ENCODE measurements around the gene NMNAT2. TPM values are rescaled to one million over a fixed set of nuclear protein-coding genes. Genes with fewer than 3 reads are reported as not detected.

The NMNAT2 gene
- total and polyA plus RNA-seq, 2 experiments from 2014 or later = 3.6 to 10.0 TPM

DNA sequence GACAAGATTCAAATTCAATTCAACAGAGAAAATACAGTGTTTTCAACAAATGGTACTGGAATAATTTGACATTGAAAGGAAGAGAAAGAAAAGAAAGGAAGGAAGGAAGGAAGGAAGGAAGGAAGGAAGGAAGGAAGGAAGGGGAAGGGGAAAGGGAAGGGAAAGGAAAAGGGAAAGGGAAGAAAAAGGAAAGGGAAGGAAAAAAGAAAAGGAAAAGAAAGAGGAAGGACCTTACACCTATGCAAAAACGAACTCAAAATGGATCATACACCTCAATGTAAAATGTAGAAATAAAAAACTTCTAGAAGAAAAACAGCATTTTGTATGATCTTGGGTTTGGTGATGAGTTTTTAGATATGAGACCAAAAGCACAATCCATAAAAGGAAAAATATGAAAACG is 19.9 kb upstream of the NMNAT2 start:
- H3K27me3 ChIP-seq (ENCODE audit: insufficient read depth) = no peaks in the 10 kb centered on the region
- H3K27ac Mint-ChIP-seq = no peak overlapping the region
- peaks cover 11% of the 10 kb centered on the region for H3K4me1 ChIP-seq (ENCODE audit: insufficient read depth)
- TF ChIP-seq STAT1 (IDR thresholded peaks at IDR 0.05; ENCODE audit: unreplicated experiment) (no peak), CREB1 (CRISPR knock-in tag; IDR thresholded peaks at IDR 0.05; ENCODE audit: low read depth) (no peak), POLR2AphosphoS5 (IDR thresholded peaks at IDR 0.05; ENCODE audit: low read depth) (no peak), ETS1 (IDR thresholded peaks at IDR 0.05) (no peak), ZNF331 (CRISPR knock-in tag; IDR thresholded peaks at IDR 0.05; ENCODE audit: low read depth) (no peak), EZH2phosphoT487 (IDR thresholded peaks at IDR 0.05; ENCODE audit: unreplicated experiment) (no peak)
- TF ChIP-seq, protein P1, sequence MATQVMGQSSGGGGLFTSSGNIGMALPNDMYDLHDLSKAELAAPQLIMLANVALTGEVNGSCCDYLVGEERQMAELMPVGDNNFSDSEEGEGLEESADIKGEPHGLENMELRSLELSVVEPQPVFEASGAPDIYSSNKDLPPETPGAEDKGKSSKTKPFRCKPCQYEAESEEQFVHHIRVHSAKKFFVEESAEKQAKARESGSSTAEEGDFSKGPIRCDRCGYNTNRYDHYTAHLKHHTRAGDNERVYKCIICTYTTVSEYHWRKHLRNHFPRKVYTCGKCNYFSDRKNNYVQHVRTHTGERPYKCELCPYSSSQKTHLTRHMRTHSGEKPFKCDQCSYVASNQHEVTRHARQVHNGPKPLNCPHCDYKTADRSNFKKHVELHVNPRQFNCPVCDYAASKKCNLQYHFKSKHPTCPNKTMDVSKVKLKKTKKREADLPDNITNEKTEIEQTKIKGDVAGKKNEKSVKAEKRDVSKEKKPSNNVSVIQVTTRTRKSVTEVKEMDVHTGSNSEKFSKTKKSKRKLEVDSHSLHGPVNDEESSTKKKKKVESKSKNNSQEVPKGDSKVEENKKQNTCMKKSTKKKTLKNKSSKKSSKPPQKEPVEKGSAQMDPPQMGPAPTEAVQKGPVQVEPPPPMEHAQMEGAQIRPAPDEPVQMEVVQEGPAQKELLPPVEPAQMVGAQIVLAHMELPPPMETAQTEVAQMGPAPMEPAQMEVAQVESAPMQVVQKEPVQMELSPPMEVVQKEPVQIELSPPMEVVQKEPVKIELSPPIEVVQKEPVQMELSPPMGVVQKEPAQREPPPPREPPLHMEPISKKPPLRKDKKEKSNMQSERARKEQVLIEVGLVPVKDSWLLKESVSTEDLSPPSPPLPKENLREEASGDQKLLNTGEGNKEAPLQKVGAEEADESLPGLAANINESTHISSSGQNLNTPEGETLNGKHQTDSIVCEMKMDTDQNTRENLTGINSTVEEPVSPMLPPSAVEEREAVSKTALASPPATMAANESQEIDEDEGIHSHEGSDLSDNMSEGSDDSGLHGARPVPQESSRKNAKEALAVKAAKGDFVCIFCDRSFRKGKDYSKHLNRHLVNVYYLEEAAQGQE (IDR thresholded peaks at IDR 0.05; ENCODE audit: unreplicated experiment) = no peak
- TF ChIP-seq, protein P2, sequence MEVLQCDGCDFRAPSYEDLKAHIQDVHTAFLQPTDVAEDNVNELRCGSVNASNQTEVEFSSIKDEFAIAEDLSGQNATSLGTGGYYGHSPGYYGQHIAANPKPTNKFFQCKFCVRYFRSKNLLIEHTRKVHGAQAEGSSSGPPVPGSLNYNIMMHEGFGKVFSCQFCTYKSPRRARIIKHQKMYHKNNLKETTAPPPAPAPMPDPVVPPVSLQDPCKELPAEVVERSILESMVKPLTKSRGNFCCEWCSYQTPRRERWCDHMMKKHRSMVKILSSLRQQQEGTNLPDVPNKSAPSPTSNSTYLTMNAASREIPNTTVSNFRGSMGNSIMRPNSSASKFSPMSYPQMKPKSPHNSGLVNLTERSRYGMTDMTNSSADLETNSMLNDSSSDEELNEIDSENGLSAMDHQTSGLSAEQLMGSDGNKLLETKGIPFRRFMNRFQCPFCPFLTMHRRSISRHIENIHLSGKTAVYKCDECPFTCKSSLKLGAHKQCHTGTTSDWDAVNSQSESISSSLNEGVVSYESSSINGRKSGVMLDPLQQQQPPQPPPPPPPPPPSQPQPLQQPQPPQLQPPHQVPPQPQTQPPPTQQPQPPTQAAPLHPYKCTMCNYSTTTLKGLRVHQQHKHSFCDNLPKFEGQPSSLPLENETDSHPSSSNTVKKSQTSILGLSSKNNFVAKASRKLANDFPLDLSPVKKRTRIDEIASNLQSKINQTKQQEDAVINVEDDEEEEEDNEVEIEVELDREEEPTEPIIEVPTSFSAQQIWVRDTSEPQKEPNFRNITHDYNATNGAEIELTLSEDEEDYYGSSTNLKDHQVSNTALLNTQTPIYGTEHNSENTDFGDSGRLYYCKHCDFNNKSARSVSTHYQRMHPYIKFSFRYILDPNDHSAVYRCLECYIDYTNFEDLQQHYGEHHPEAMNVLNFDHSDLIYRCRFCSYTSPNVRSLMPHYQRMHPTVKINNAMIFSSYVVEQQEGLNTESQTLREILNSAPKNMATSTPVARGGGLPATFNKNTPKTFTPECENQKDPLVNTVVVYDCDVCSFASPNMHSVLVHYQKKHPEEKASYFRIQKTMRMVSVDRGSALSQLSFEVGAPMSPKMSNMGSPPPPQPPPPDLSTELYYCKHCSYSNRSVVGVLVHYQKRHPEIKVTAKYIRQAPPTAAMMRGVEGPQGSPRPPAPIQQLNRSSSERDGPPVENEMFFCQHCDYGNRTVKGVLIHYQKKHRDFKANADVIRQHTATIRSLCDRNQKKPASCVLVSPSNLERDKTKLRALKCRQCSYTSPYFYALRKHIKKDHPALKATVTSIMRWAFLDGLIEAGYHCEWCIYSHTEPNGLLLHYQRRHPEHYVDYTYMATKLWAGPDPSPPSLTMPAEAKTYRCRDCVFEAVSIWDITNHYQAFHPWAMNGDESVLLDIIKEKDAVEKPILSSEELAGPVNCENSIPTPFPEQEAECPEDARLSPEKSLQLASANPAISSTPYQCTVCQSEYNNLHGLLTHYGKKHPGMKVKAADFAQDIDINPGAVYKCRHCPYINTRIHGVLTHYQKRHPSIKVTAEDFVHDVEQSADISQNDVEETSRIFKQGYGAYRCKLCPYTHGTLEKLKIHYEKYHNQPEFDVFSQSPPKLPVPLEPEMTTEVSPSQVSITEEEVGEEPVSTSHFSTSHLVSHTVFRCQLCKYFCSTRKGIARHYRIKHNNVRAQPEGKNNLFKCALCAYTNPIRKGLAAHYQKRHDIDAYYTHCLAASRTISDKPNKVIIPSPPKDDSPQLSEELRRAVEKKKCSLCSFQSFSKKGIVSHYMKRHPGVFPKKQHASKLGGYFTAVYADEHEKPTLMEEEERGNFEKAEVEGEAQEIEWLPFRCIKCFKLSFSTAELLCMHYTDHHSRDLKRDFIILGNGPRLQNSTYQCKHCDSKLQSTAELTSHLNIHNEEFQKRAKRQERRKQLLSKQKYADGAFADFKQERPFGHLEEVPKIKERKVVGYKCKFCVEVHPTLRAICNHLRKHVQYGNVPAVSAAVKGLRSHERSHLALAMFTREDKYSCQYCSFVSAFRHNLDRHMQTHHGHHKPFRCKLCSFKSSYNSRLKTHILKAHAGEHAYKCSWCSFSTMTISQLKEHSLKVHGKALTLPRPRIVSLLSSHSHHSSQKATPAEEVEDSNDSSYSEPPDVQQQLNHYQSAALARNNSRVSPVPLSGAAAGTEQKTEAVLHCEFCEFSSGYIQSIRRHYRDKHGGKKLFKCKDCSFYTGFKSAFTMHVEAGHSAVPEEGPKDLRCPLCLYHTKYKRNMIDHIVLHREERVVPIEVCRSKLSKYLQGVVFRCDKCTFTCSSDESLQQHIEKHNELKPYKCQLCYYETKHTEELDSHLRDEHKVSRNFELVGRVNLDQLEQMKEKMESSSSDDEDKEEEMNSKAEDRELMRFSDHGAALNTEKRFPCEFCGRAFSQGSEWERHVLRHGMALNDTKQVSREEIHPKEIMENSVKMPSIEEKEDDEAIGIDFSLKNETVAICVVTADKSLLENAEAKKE (CRISPR knock-in tag; IDR thresholded peaks at IDR 0.05) = no peak
- TF ChIP-seq, protein P3, sequence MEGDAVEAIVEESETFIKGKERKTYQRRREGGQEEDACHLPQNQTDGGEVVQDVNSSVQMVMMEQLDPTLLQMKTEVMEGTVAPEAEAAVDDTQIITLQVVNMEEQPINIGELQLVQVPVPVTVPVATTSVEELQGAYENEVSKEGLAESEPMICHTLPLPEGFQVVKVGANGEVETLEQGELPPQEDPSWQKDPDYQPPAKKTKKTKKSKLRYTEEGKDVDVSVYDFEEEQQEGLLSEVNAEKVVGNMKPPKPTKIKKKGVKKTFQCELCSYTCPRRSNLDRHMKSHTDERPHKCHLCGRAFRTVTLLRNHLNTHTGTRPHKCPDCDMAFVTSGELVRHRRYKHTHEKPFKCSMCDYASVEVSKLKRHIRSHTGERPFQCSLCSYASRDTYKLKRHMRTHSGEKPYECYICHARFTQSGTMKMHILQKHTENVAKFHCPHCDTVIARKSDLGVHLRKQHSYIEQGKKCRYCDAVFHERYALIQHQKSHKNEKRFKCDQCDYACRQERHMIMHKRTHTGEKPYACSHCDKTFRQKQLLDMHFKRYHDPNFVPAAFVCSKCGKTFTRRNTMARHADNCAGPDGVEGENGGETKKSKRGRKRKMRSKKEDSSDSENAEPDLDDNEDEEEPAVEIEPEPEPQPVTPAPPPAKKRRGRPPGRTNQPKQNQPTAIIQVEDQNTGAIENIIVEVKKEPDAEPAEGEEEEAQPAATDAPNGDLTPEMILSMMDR (conservative IDR thresholded peaks at IDR 0.05; ENCODE audit: low read depth in 2 of 2) = no peak
- DNase-seq (ENCODE audit: low spot score) = no peak
- no peaks in the 10 kb centered on the region for H3K36me3 ChIP-seq (ENCODE audit: insufficient read depth)
- H3K4me1 Mint-ChIP-seq = peaks cover 17% of the 10 kb centered on the region
- no peak overlapping the region for H3K4me3 Mint-ChIP-seq
- H3K27me3 Mint-ChIP-seq (ENCODE audit: insufficient read depth, low read depth, poor library complexity) = no peaks in the 10 kb centered on the region
- H2AFZ ChIP-seq = no peak overlapping the region
- no peak overlapping the region for H3K4me2 ChIP-seq
- no peaks in the 10 kb centered on the region for H3F3A ChIP-seq (replicated peaks; ENCODE audit: low read depth)
- H3K36me3 Mint-ChIP-seq (ENCODE audit: low read depth) = no peaks in the 10 kb centered on the region
- H3K27ac ChIP-seq (ENCODE audit: low read depth) = no peak overlapping the region
- no peaks in the 10 kb centered on the region; the same call in 1 of the 2 replicates for H3K9me2 ChIP-seq (ENCODE audit: insufficient read depth)
- H4K20me1 ChIP-seq (replicated peaks; ENCODE audit: insufficient read depth) = no peaks in the 10 kb centered on the region
- no peak overlapping the region for H3K4me3 ChIP-seq
- no peak for ATAC-seq
- H3K79me2 ChIP-seq (replicated peaks; ENCODE audit: insufficient read depth) = no peaks in the 10 kb centered on the region
- H3K9me3 Mint-ChIP-seq = no peaks in the 10 kb centered on the region
